Lower leg skin (tissue), 3 donors: Measurements from ENCODE around the gene MMD.

Experiments
- POLR2A ChIP-seq, 2 donors: fragments of 450-650 bp; IDR thresholded peaks; one replicate each; pipeline ENCODE4 v1.6.1; 2016 to 2017; ENCODE audit warnings: antibody characterized with exemption in 2 of 2, mild to moderate bottlenecking in 1 of 2, moderate library complexity in 1 of 2
- TF ChIP-seq, protein P1 (sequence below), 3 donors: fragments of 450-650 bp; IDR thresholded peaks; one replicate each; pipeline ENCODE4 v1.5.1; 2016; ENCODE audit warnings: antibody characterized with exemption in 3 of 3, mild to moderate bottlenecking in 3 of 3, moderate library complexity in 2 of 3

DNA sequence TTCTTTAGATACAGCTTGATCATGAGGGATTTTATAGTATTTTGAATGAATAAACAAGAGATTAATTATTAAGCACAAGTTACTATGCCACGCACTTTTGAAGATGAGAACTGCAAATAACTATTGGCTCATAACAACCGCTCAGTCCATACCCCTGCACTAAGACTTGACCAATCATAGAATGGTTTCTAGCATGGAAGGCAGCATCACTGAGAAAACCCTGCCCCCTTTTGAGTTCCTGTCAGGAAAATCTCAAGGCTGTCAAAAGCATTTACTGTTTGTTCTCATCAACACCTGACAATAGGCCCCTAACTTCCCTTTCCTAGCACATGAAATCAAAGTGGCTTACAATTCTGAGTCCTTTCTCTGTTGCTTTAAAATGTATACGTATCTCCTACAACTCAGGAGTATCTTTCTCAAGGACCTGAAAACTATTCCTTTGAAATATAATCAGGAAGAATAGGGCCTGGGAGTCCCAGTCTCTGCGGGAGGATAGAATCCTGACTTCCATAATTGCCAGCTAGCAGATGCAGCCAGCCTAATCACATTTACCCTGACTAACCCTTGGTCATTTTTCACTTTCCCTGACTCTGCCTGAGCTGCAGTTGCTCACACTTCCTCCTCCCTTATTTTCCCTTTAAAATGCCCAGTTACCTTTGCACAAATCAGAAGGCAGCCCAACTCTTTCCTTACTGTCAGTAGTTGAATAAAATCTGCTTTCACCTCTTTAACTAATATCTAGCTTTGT, 9.1 kb upstream of the MMD start:
- TF ChIP-seq, protein P1, sequence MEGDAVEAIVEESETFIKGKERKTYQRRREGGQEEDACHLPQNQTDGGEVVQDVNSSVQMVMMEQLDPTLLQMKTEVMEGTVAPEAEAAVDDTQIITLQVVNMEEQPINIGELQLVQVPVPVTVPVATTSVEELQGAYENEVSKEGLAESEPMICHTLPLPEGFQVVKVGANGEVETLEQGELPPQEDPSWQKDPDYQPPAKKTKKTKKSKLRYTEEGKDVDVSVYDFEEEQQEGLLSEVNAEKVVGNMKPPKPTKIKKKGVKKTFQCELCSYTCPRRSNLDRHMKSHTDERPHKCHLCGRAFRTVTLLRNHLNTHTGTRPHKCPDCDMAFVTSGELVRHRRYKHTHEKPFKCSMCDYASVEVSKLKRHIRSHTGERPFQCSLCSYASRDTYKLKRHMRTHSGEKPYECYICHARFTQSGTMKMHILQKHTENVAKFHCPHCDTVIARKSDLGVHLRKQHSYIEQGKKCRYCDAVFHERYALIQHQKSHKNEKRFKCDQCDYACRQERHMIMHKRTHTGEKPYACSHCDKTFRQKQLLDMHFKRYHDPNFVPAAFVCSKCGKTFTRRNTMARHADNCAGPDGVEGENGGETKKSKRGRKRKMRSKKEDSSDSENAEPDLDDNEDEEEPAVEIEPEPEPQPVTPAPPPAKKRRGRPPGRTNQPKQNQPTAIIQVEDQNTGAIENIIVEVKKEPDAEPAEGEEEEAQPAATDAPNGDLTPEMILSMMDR (IDR thresholded peaks at IDR 0.05) = no peak
- TF ChIP-seq POLR2A (IDR thresholded peaks at IDR 0.05) = no peak
